Esophagus squamous epithelium (tissue), 5 donors: ENCODE measurements around the gene LHB. TPM values are rescaled to one million over a fixed set of nuclear protein-coding genes. Genes with fewer than 3 reads are reported as not detected.

Experiments
- DNase-seq: peaks from one replicate; lab custom pipeline; 2025; lab: John Stamatoyannopoulos, UW
- H3K27ac ChIP-seq, 4 donors: fragments of 200-600 bp; sonication (generic); one replicate each; pipeline ENCODE4 v1.5.1; 2016 to 2019; ENCODE audit warnings: mild to moderate bottlenecking in 1 of 4
- H3K27me3 ChIP-seq, 4 donors: fragments of 200-600 bp; sonication (generic); 1 replicate in 3 of 4; 2 replicates in 1 of 4; pipeline versions ENCODE4 v1.5.1 to v1.6.0; 2017 to 2021; ENCODE audit warnings: antibody characterized with exemption in 1 of 4
- H3K36me3 ChIP-seq, 3 donors: fragments of 200-600 bp; sonication (generic); one replicate each; pipeline ENCODE4 v1.5.1; 2016 to 2019
- H3K4me1 ChIP-seq, 3 donors: fragments of 200-600 bp; sonication (generic); one replicate each; pipeline ENCODE4 v1.5.1; 2017 to 2019
- H3K4me3 ChIP-seq, 4 donors: fragments of 200-600 bp; sonication (generic); 1 replicate in 3 of 4; 2 replicates in 1 of 4; pipeline ENCODE4 v1.5.1; 2016 to 2019; ENCODE audit warnings: mild to moderate bottlenecking in 2 of 4, moderate library complexity in 1 of 4
- H3K9me3 ChIP-seq, 3 donors: fragments of 200-600 bp; sonication (generic); one replicate each; pipeline ENCODE4 v1.5.1; 2016 to 2019
- CTCF ChIP-seq, 6 experiments: fragments of 450-650 bp in 4 of 6; fragments of 200-600 bp in 2 of 6; sonication (generic) in 2 of 6; IDR thresholded peaks; one replicate each; pipeline ENCODE4 v1.5.1; 2016 to 2019; ENCODE audit warnings: antibody characterized with exemption in 6 of 6, mild to moderate bottlenecking in 4 of 6, moderate library complexity in 4 of 6
- POLR2A ChIP-seq, 4 donors: fragments of 450-650 bp; IDR thresholded peaks; one replicate each; pipeline ENCODE4 v1.6.1; 2017; ENCODE audit warnings: antibody characterized with exemption in 4 of 4, mild to moderate bottlenecking in 4 of 4, moderate library complexity in 3 of 4
- WGBS, 2 donors: methylation state at CpG; one replicate each; pipeline ENCODE4 v1.1.5; 2018; 5-methylcytosine and 5-hydroxymethylcytosine counted together
- intact Hi-C: fragments of 100-400 bp; cut with DNase I; formaldehyde crosslinking; loops from one replicate; pipeline ENCODE4 v1.15.0; 2022
- total RNA-seq, 4 donors: library from RNA; depleted of rRNA; stranded (reverse); fragments of >200 nt; gene quantifications; one replicate each; pipeline ENCODE4 v1.1.0, GENCODE V29; 2016
- donor health status: DM: yes; HTN: yes; CAD: no.

LHB gene
- total RNA-seq, 4 donors from 2014 or later, result not detected

- Histone ChIP-seq H3K36me3 (peaks cover 12 to 60% (median 20%) of the 10 kb centered on the region in 3 donors), H3K27me3 (no peaks in the 10 kb centered on the region), H3K4me1 (peaks cover 31 to 48% (median 32%) of the 10 kb centered on the region in 3 donors), H3K27ac (peak overlapping the region in 3 of 4 donors; percentile 36 to 97 (median 69)), H3K4me3 (no peak overlapping the region), H3K9me3 (no peaks in the 10 kb centered on the region)
- no peak for DNase-seq
- intact Hi-C loops, result no loop called here
- WGBS, 2 donors, result 67 to 72% methylated on average over 4 of the region's 4 CpGs
- no peak for TF ChIP-seq POLR2A (IDR thresholded peaks at IDR 0.05)
- no peak for TF ChIP-seq CTCF (IDR thresholded peaks at IDR 0.05)
These were observed 26.5 kb downstream of the LHB start for GRCh38 chr19:48990400-48990799.

GRCh38 chr19:48989701-48990291 is 27.1 kb downstream of the LHB start:
- H3K9me3 ChIP-seq, result no peaks in the 10 kb centered on the region
- peaks cover 29 to 42% (median 31%) of the 10 kb centered on the region in 3 donors for H3K4me1 ChIP-seq
- no peaks in the 10 kb centered on the region for H3K27me3 ChIP-seq
- 72 to 76% methylated on average over 13 of the region's 17 CpGs for WGBS, 2 donors
- intact Hi-C loops, result no loop called here
- H3K36me3 ChIP-seq, result peaks cover 12 to 66% (median 23%) of the 10 kb centered on the region in 3 donors
- H3K4me3 ChIP-seq, result no peak overlapping the region
- TF ChIP-seq POLR2A (IDR thresholded peaks at IDR 0.05) (no peak), CTCF (IDR thresholded peaks at IDR 0.05) (no peak)
- no peak for DNase-seq
- peak overlapping the region in 3 of 4 donors; percentile 36 to 97 (median 69) for H3K27ac ChIP-seq

GRCh38 chr19:48988860-48989259 is 28.0 kb downstream of the LHB start:
- Histone ChIP-seq H3K27ac (no peak overlapping the region), H3K27me3 (no peaks in the 10 kb centered on the region), H3K9me3 (no peaks in the 10 kb centered on the region), H3K36me3 (peaks cover 12 to 76% (median 30%) of the 10 kb centered on the region in 3 donors), H3K4me3 (no peak overlapping the region), H3K4me1 (peaks cover 21 to 33% (median 22%) of the 10 kb centered on the region in 3 donors)
- WGBS, 2 donors, result 74 to 91% methylated on average over 2 to 5 of the region's 9 CpGs
- DNase-seq, result no peak
- intact Hi-C loops, result no loop called here
- no peak for TF ChIP-seq POLR2A (IDR thresholded peaks at IDR 0.05)
- no peak for TF ChIP-seq CTCF (IDR thresholded peaks at IDR 0.05)

GRCh38 chr19:48988286-48988685 is 28.6 kb downstream of the LHB start:
- Histone ChIP-seq H3K27ac (no peak overlapping the region), H3K27me3 (no peaks in the 10 kb centered on the region), H3K36me3 (peaks cover 12 to 82% (median 30%) of the 10 kb centered on the region in 3 donors), H3K4me1 (peaks cover 21 to 32% (median 22%) of the 10 kb centered on the region in 3 donors), H3K9me3 (no peaks in the 10 kb centered on the region), H3K4me3 (no peak overlapping the region)
- no peak for DNase-seq
- intact Hi-C loops, result no loop called here
- 91 to 93% methylated on average over 5 to 7 of the region's 7 CpGs for WGBS, 2 donors
- TF ChIP-seq POLR2A (IDR thresholded peaks at IDR 0.05) (no peak), CTCF (IDR thresholded peaks at IDR 0.05) (no peak)

- no peak overlapping the region for H3K27ac ChIP-seq
- H3K9me3 ChIP-seq, result no peaks in the 10 kb centered on the region
- no peaks in the 10 kb centered on the region for H3K27me3 ChIP-seq
- no peak for DNase-seq
- H3K4me1 ChIP-seq, result peaks cover 20 to 29% (median 21%) of the 10 kb centered on the region in 3 donors
- WGBS, 2 donors, result 83 to 92% methylated on average over 7 of the region's 7 CpGs
- intact Hi-C loops, result no loop called here
- no peak overlapping the region for H3K4me3 ChIP-seq
- peaks cover 13 to 91% (median 31%) of the 10 kb centered on the region in 3 donors for H3K36me3 ChIP-seq
- no peak for TF ChIP-seq CTCF (IDR thresholded peaks at IDR 0.05)
- TF ChIP-seq POLR2A (IDR thresholded peaks at IDR 0.05), result no peak
These were observed 29.6 kb downstream of the LHB start for GRCh38 chr19:48987323-48987722.
